T-helper 2 cell treated with Interferon-gamma antibody and Interleukin-4, amounts not matched to agents 5 μg/mL and 100 μg/mL, for 36 hours (primary cell): ENCODE data around the gene RARG.
"Not testable (repeated sequence)": the region's sequence is repeated elsewhere in the genome, so short reads cannot be mapped to it uniquely, and the experiment has no call there.

Experiments used
- DNase-seq: peaks from one replicate; pipeline ENCODE4 v3.0.0; 2021; ENCODE audit warnings: low spot score
- H3K27ac Mint-ChIP-seq: one replicate; pipeline ENCODE4 v1.8.0; 2021; ENCODE audit warnings: mild to moderate bottlenecking, mixed read lengths
- H3K27me3 Mint-ChIP-seq: one replicate; pipeline ENCODE4 v1.8.0; 2021; ENCODE audit warnings: low read depth, mixed read lengths
- H3K36me3 Mint-ChIP-seq: one replicate; pipeline ENCODE4 v1.8.0; 2021; ENCODE audit warnings: low read depth, mixed read lengths
- H3K4me1 Mint-ChIP-seq: one replicate; pipeline ENCODE4 v1.8.0; 2021; ENCODE audit warnings: low read depth, mixed read lengths
- H3K4me3 Mint-ChIP-seq: one replicate; pipeline ENCODE4 v1.8.0; 2022; ENCODE audit warnings: mild to moderate bottlenecking, moderate library complexity, mixed read lengths
- H3K9me3 Mint-ChIP-seq: one replicate; pipeline ENCODE4 v1.8.0; 2021; ENCODE audit warnings: mixed read lengths

The RARG gene

GRCh38 chr12:53214687-53215455 lies 17.1 kb downstream of the RARG start:
- no peak for DNase-seq
- H3K27ac Mint-ChIP-seq: no peak overlapping the region
- no peaks in the 10 kb centered on the region for H3K9me3 Mint-ChIP-seq
- no peaks in the 10 kb centered on the region for H3K27me3 Mint-ChIP-seq
- peaks cover 61% of the 10 kb centered on the region for H3K36me3 Mint-ChIP-seq
- H3K4me3 Mint-ChIP-seq: no peak overlapping the region
- peaks cover 54% of the 10 kb centered on the region for H3K4me1 Mint-ChIP-seq

DNA sequence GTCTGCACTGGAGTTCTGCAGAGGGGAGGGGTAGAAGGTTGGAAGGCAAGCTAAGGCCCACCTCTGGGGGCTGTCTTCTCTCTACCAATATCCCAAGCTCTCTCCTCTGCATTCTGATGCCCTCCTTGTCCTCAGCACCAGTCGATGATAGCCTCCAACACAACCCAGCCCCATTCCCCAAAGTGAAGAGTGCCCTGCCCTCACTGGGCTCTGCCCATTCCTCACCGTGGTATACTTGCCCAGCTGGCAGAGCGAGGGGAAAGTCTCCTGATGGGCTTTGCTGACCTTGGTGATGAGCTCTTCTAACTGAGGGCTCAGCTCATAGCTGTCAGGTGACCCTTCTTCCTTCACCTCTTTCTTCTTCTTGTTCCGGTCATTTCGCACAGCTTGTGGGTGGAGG lies 17.8 kb downstream of the RARG start:
- Mint-ChIP-seq H3K4me1 (peaks cover 54% of the 10 kb centered on the region), H3K27me3 (no peaks in the 10 kb centered on the region)

GRCh38 chr12:53213348-53213747 lies 18.7 kb downstream of the RARG start:
- Mint-ChIP-seq H3K4me1 (peaks cover 58% of the 10 kb centered on the region), H3K27ac (peak overlapping the region; percentile 71), H3K27me3 (no peaks in the 10 kb centered on the region), H3K36me3 (peaks cover 64% of the 10 kb centered on the region), H3K9me3 (no peaks in the 10 kb centered on the region), H3K4me3 (no peak overlapping the region)
- peak; percentile 76 for DNase-seq

More for the DNA sequence above, 17.8 kb downstream of the RARG start:
- Mint-ChIP-seq H3K27ac (peak overlapping the region; percentile 71), H3K4me3 (no peak overlapping the region), H3K9me3 (no peaks in the 10 kb centered on the region), H3K36me3 (peaks cover 60% of the 10 kb centered on the region)
- DNase-seq: no peak

DNA sequence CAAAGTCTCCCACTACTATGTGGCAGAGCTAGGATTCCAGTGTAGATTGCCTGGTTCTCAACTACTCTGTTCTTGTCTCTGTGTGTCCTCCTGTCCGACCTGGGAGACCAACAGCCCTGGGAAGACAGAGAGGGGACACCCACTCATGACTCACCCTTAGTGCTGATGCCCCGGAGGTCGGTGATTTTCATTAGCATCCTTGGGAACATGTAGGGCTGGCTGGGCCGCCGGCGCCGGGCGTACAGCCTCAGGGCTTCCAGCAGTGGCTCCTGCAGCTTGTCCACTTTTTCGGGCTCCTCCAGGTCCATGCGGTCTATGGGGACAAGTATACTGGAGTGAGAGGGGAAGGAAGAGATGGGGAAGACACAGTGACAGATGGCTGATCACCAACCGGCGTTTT lies 19.1 kb downstream of the RARG start:
- no peak for DNase-seq
- no peaks in the 10 kb centered on the region for H3K9me3 Mint-ChIP-seq
- H3K4me1 Mint-ChIP-seq: peaks cover 62% of the 10 kb centered on the region
- no peaks in the 10 kb centered on the region for H3K27me3 Mint-ChIP-seq
- no peak overlapping the region for H3K4me3 Mint-ChIP-seq
- no peak overlapping the region for H3K27ac Mint-ChIP-seq
- peaks cover 65% of the 10 kb centered on the region for H3K36me3 Mint-ChIP-seq

GRCh38 chr12:53211476-53212381 lies 20.3 kb downstream of the RARG start:
- Mint-ChIP-seq H3K27ac (peak overlapping the region; percentile 40), H3K4me3 (no peak overlapping the region), H3K27me3 (no peaks in the 10 kb centered on the region), H3K9me3 (no peaks in the 10 kb centered on the region), H3K4me1 (peaks cover 58% of the 10 kb centered on the region), H3K36me3 (peaks cover 63% of the 10 kb centered on the region)
- DNase-seq: no peak

DNA sequence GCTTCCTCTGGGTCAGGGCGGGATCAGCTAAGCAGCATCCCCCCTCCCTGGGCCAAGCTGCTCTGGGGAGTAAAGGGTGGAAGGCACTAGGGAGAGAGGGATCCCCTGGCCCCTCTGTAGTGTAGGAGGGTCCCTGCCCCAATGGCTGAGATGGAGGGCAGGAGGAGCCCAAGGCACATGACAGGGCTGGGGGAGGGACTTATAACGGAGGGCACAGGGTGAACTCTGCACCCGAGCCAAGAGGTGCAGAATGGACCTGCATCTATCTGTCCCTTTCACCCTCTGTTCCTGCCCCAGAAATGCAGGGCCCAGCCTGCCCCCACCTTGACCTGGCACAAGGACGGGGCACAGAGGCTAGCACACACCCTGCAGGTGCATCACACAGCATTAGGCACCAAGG lies 21.2 kb downstream of the RARG start:
- Mint-ChIP-seq H3K9me3 (no peaks in the 10 kb centered on the region), H3K4me3 (no peak overlapping the region), H3K4me1 (peaks cover 53% of the 10 kb centered on the region), H3K27ac (no peak overlapping the region), H3K27me3 (no peaks in the 10 kb centered on the region), H3K36me3 (peaks cover 66% of the 10 kb centered on the region)
- DNase-seq: no peak

- Mint-ChIP-seq H3K27ac (peak overlapping the region; percentile 92), H3K4me3 (peak overlapping the region; percentile 87), H3K36me3 (peaks cover 66% of the 10 kb centered on the region), H3K9me3 (no peaks in the 10 kb centered on the region), H3K27me3 (no peaks in the 10 kb centered on the region), H3K4me1 (peaks cover 48% of the 10 kb centered on the region)
- DNase-seq: peak; percentile 54
Observed at GRCh38 chr12:53208877-53209463, 23.0 kb downstream of the RARG start.

DNA sequence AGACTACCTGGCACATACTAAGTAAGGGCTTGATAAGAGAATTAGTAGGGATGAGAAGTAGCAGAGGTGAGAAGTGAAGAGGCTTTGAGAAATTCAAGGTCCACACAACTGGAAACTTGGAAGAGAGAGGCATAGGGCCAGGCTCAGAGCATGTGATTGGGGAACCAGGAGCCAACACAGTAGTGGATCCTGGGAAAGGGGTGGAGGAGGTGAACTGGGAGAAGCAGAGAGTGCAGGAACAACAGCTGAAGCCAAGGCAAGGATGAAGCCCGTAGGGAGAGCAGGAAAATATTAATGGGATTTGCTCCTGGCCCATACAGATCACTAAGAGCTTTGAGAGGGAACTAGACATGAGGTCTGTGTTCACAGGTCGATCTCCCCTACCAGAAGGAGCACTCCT lies 23.6 kb downstream of the RARG start:
- Mint-ChIP-seq H3K4me1 (peaks cover 47% of the 10 kb centered on the region), H3K36me3 (peaks cover 65% of the 10 kb centered on the region), H3K27me3 (no peaks in the 10 kb centered on the region), H3K27ac (peak overlapping the region; percentile 92), H3K9me3 (no peaks in the 10 kb centered on the region), H3K4me3 (peak overlapping the region; percentile 87)
- no peak for DNase-seq

- peaks cover 50% of the 10 kb centered on the region for H3K4me1 Mint-ChIP-seq
- peak; percentile 58 for DNase-seq
- peak within 1 kb of the TSS; percentile 94 for H3K27ac Mint-ChIP-seq
- H3K9me3 Mint-ChIP-seq: no peaks in the 10 kb centered on the region
- H3K36me3 Mint-ChIP-seq: peaks cover 59% of the 10 kb centered on the region
- peak within 1 kb of the TSS; percentile 91 for H3K4me3 Mint-ChIP-seq
- H3K27me3 Mint-ChIP-seq: no peaks in the 10 kb centered on the region
Observed at GRCh38 chr12:53207042-53207441, 25.0 kb downstream of the RARG start, which contains the start of gene ITGB7. Gene ITGB7 (minus strand): TSS chr12:53207251. CDS start chr12:53200443, 6,808 bp downstream.

GRCh38 chr12:53205747-53206419 lies 26.1 kb downstream of the RARG start:
- DNase-seq: peak; percentile 83
- H3K4me3 Mint-ChIP-seq: peak overlapping the region; percentile 91
- no peaks in the 10 kb centered on the region for H3K27me3 Mint-ChIP-seq
- no peaks in the 10 kb centered on the region for H3K9me3 Mint-ChIP-seq
- H3K27ac Mint-ChIP-seq: peak overlapping the region; percentile 94
- H3K36me3 Mint-ChIP-seq: peaks cover 63% of the 10 kb centered on the region
- H3K4me1 Mint-ChIP-seq: peaks cover 54% of the 10 kb centered on the region

GRCh38 chr12:53204351-53204750 lies 27.7 kb downstream of the RARG start:
- Mint-ChIP-seq H3K4me1 (peaks cover 63% of the 10 kb centered on the region), H3K27ac (peak overlapping the region; percentile 17), H3K36me3 (peaks cover 65% of the 10 kb centered on the region), H3K9me3 (no peaks in the 10 kb centered on the region), H3K27me3 (no peaks in the 10 kb centered on the region), H3K4me3 (peak overlapping the region; percentile 91)
- no peak for DNase-seq

GRCh38 chr12:53202316-53202715 lies 29.7 kb downstream of the RARG start:
- H3K27me3 Mint-ChIP-seq, DNase-seq, H3K9me3 Mint-ChIP-seq, H3K4me3 Mint-ChIP-seq, H3K27ac Mint-ChIP-seq: not testable (repeated sequence)
- Mint-ChIP-seq H3K36me3 (peaks cover 72% of the 10 kb centered on the region), H3K4me1 (peaks cover 60% of the 10 kb centered on the region)

DNA sequence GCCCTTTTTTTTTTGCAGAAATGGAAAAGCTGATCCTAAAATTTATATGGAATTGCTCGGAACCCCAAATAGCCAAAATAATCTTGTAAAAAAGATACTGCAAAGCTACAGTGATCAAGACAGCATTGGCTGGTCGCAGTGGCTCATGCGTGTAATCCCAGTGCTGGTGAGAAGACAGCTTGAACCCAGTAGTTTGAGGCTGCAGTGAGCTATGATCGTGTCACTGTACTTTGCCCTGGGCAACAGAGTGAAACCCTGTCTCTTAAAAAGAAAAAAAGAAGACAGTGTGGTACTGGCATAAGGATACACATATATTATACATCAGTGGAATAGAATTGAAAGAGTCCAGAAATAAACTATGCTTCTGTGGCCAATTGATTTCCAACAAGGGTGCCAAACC lies 30.4 kb downstream of the RARG start:
- H3K36me3 Mint-ChIP-seq: peaks cover 75% of the 10 kb centered on the region
- no peaks in the 10 kb centered on the region for H3K27me3 Mint-ChIP-seq

More for the DNA sequence above, 30.4 kb downstream of the RARG start:
- no peaks in the 10 kb centered on the region for H3K9me3 Mint-ChIP-seq
- peak overlapping the region; percentile 17 for H3K27ac Mint-ChIP-seq
- DNase-seq: no peak
- peaks cover 60% of the 10 kb centered on the region for H3K4me1 Mint-ChIP-seq
- peak overlapping the region; percentile 51 for H3K4me3 Mint-ChIP-seq
